ENCODE measurements around the gene AGAP1.

AGAP1 gene

DNA sequence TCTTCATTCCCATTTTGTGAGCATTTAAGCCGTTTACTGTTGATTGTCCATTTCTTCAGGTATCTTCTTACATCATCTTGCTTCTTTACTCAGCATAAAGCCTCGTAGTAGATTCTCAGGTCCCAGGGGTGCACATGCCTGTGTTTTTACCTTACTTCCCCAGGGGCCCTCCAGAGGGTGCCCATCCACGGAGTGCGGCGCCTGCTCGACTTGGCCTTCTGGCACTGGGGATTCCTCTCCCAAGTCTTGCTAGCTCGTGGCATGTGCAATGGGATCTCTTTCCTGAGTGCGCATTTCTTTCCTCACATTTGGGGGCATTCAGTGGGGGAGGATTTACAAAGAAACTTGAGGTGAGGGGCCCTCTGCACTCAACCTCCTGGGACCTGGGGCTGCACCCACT lies 148.1 kb downstream of the AGAP1 start:
- DNase-seq, result no peak

DNA sequence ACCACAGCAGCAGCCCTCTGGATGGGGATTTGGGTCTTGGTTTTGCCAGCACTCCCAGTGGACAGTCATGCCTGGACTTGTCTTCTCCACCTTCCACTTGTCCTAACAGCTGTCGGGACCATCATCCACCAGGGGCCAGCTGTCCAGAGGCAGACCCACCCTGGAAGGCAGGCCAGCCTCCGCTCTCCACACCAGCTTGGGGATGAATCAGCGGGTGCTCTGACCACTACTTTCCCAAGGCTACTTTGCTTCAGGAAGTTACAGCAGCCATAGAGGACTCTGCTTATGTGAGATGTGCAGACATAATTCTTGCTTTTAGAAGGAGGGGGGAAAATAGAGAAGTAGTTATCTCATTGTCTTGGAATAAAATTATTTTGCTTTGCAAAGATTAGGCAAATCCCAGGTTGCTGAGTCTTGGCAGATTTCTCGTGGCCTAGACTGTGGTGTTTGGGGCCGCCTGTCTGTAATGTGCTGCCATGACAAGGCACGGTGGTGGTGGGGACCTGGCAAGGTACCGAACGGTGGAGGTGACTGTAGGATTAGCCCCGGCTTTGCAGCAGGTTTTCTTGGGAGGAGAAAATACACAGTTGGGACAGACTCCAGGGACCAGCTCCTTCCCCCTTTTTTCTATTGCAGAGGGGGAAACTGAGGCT lies 148.7 kb downstream of the AGAP1 start:
- no peak for DNase-seq

DNA sequence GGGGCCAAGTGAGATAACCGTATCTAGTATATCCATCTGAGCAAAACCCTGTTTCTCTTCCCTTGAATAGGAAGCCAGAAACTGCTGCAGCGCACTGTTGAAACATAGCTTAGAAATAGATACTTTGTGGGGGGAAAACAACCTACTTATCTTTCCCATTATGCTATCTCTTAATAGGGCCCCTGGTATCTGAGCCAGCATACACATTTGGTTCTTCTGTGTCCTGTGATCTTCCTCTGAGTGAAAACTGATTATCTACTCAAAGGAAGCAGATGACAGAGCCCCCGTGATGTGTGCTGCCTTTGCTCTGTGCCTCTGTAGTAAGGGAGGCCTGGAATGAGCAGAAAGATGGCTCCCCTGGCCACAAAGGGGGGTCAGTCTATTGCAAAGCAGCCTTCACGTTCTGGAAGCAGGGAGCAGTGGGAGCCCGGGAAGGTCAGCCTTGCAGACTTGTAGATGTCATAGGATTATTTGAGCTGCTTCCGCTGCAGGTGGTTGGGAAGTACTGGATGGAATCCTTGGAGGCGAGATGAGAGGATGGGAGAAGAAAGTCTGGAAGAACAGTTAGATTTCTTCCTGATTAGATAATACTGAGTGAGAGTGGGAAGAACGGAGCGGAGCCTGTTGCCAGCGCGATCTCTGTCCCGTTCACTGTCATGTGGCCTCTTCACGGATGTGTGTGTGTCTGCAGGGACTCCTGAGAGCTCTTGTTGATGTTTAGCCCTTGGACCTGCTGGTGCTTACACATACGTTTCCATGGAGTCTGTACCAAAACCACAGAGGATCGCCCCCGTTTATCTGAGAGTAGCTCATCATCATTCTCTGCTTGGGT lies 150.1 kb downstream of the AGAP1 start:
- no peak for DNase-seq

DNA sequence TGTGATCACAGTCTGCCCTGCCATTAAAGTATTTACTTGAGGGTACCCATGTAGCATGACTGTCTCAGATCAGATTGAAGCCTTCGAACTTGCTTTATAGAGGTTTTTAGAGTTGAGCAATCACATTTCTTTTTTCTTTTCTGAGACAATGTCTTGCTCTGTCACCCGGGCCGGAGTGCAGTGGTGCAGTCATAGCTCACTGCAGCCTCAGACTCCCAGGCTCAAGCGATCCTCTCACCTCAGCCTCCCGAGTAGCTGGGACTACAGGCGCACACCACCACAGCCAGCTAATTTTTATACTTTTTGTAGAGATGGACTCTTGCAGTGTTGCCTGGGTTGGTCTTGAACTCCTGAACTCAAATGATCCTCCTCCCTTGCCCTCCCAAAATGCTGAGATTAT lies 153.4 kb downstream of the AGAP1 start:
- no peak for DNase-seq

DNA sequence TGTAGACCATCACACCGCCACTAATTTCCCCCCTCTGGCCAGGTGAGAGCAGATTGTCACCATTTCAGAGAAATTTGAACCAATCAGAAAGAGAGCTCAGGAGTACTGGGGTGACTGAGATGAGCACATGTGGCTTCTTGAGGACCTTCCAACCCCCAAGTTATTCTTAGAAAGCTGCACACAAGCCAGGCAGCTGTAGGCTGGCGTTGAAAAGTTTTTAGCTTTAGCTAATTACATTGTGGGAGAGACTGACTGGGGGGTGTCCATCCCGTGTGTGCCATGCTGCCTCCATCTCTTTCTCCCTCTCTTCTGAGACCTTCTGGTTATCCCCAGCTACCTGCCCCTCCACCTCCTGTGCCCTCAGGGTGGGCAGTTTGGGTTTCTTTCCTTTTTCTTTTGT lies 154.0 kb downstream of the AGAP1 start:
- DNase-seq, result no peak

DNA sequence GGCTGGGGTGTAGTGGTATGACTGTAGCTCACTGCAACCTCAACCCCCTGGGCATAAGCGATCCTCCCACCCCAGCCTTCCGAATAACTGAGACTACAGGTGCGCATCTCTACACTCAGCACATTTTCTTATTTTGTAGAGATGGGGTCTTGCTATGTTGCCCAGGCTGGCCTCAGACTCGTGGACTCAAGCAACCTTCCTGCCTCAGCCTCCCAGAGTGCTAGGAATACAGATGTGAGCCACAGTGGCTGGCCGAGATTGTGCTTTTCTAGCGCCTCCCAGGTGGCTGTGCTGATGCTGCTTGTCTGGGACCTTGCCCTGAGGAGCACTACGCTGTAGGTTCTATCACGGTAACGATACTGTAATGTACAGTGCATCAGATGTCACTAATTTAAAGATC lies 155.6 kb downstream of the AGAP1 start:
- no peak for DNase-seq

DNA sequence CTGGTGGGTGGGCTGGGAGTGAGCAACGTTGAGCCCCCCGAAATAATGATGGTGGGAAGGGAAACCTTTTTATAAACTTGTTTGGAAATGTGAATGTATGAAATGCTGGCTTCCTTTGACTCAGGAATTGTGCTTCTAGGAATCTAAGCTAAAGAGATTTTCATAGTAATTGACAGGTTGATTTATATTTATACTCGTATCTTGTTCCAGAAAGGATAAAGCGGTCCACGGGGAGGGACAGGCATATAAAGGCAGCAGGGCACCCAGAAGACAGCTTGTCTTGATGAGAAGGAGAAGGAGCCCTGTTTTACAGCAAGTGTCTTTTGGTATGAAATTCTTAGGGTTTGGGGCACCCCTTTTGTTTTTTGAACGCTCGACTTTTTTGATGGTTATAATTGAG lies 157.8 kb downstream of the AGAP1 start:
- DNase-seq, result no peak

DNA sequence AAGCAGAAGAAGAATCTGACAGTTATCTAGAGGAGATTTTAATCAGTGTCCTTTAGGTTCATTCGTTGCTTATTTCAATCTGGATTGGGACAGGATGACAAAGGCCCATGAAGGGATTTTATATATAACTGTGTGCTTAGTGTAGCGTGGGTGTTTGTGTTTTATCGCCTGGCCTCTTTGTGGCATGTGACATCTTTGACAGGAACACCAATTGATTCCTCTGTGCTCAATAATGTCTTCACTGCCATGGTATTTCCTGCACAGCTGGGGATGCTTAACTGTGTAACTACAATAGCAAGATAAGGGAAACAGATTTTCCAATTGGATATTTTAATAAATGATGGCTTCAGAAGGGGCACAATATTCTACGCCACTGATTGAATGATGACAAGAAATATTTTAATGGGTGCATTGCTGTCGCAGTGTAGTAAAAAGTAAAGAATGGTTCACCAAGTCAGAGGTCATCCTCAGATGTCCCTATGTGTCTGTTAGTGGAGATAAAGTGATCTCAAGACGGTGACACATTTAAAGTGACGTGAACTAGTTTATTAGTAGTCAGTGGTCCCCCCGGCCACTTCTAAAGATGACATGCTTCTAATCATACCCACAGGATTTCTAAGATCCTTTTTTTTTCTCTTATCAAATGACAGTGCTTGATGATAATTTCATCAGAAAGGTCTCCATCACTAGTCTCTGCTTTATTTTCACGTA lies 160.4 kb downstream of the AGAP1 start:
- DNase-seq, result no peak

DNA sequence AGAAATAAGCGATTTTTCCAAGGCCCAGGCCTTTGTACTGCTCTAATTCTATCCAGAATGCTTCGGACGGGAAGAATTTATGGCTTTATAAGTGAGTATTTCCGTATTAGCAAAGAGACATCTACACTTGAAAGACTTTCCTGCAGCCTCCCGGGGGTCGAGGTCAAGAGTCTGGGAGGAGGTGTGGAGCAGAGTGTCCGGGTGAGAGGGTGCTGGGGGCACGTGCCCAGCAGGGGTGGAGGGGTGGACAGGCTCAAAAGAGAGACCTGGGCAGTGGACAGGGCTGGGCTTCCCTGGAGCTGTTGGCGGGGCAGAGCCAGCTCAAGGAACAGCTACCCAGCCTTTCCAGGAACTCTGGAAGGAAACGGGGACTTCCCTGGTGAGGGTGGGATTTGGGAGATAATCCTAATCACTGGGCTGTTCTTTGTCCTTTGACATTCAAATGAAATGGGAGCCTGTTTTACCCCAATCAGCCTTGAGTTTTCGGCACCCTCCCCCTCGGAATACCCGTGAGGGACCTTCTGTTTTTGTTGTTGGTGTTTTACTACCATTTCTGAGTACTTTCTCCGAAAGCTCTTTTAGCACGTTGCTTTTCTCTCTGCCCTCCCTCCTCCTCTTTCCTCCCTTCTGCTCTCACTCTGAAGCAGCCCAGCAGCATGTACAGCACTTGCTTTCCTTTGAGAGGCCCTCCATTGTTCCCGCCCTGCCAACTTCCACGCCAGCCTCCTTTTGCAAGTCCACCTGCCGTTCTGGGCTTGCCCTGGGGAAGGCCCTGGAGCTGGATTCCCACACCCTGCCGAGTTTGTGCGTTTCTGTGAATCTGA lies 164.7 kb downstream of the AGAP1 start:
- DNase-seq, result no peak

DNA sequence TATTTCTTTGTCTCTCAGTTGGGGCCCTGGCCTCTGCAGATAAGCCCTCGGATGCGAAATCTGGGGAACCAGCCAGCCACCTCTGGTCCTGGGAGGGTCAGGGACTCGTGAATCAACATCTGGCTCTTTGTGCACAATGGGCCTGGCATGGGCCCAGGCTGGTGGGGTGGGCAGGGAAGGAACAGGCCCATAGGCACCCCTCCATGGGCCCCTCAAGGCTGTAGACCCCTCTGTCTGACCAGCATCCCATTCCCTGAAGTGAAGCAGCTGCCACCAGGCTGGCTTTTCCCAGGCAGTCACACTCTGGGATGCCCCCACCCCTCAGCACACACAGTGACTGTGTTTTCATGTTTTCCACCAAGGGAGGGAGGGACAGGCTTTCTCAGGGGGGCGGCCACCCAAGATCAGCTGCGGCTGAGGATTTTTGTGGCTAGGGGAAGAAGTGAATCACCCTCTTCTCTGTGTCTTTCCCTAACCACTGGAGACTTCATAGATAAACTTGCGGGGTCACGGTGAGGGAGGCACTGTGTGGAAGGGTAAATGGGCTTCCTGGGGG lies 166.0 kb downstream of the AGAP1 start:
- no peak for DNase-seq

DNA sequence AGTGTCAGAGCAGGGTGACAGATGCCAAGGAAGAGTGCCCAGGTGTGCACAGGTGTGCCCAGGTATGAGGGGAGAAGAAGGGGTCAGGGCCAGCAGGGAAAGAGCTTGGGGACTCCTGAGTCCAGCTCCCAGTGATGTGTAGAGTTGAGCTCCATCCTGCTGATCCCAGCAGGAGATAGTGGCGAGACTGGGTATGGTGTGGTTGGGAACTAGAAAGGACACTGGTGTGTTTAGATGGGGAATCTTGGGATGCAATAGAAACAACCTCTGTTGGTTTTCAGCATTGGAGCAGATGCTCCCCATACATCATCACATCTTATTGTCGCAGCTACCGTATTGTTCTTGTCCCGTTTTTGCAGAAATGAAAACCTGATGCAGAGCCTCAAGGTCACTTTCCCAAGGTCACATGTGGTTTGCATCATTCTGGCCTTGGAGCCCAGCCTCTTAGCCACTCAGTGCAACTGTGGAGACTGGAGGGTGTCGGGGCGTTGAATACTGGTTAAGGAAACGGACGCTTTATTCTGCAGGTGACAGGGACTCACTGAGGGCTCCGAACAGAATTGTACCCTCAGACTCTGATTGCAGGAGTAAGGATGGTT lies 166.7 kb downstream of the AGAP1 start:
- no peak for DNase-seq

DNA sequence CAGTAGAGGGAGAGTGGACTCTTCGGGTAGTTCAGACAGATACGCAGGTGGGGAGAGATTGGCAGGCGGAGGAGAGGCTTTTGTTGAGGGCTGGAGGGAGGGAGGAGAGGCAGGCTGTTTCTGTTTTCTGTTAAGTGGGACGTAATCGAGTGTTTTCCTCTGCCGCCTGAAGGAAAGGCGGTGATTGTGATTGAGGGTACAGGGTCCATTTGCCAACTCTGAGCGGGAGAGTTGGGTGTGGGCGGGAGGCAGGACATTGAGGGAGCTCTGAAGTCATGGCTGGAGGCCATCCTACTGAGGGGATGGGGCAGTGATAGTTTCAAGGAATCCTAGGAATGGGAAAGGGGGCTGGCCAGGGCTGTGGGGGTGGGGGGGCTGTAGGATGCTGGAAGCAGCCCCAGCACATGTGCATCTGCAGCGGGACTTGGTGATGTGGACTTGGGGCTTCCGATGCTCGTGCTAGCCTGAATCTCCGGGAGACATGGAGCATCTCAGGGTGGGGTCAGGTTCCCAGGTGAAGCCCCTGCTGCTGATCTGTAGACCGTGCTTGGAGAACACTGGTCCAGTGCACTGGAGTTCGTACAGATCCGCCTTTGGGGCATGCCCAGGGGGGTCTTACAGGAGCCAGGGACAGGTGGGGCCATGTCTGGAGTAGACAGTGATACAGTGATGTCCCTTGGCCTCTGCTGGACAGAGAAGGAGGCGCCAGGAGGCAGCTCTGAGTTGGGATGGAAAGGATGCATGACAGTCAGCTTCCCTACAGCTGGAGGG lies 167.5 kb downstream of the AGAP1 start:
- DNase-seq, result no peak

DNA sequence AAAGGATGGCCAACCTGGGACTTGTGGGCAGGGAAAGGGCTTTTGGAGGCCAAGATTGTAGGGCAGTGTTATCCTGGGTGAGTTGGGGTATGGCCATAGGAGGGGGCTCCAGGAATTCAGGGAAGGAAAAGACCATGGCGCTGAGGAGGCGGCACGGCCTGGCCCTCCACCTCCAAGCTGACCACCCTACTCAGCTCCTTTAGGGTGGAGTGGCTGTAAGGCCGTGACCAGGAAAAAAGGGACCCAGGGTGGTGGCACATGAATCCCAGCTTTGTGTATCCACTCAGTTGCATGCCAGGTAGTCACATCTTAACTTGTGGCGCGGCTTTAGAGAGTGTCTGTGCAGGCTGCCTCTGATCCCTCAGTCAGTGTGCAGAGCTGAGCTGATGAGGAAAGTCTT lies 168.1 kb downstream of the AGAP1 start:
- DNase-seq, result no peak

DNA sequence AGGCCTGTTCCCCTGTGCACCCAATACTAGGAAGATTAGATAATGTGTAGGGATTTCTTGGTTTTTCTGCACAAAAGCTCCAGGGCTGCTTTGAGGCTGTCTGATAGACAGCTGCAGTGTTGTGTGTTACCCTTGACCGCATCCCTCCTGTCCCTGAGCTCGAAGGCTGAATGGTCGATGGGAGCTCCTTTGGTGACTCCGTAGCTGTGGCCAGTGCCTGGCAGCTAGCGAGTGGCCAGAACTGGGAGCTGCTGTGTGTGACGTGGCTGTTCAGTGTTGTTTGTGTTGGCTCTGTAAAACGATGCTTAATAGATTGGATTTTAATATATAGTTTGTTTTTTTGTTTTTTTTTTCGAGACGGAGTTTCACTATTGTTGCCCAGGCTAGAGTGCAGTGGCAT lies 170.0 kb downstream of the AGAP1 start:
- no peak for DNase-seq

DNA sequence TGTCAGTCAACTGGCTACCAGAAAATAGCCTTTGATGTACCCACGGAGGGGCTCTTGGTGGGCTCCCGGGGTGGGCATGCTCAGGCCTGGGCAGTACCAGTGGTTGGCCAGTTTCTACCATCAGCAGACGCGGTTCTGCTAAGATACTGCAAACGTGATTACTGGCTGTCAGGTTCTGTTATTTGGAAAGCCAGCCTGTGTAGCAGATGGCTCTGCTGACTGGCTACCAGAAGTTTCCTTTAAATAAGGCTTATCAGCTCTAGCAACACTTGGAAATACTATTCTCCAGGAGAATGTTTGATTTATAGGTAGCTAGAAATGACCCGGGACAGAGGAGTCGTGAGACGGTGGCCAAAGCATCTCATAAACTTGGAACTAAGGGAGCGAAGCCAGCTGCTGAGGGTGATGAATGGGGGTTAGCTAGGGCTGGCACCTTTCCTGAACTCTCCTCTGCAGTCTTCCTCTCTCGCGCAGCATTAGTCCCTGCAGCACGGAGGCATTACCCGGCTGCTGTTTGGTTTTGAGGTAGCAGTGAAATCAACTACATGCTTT lies 171.9 kb downstream of the AGAP1 start:
- peak; percentile 53 for DNase-seq

DNA sequence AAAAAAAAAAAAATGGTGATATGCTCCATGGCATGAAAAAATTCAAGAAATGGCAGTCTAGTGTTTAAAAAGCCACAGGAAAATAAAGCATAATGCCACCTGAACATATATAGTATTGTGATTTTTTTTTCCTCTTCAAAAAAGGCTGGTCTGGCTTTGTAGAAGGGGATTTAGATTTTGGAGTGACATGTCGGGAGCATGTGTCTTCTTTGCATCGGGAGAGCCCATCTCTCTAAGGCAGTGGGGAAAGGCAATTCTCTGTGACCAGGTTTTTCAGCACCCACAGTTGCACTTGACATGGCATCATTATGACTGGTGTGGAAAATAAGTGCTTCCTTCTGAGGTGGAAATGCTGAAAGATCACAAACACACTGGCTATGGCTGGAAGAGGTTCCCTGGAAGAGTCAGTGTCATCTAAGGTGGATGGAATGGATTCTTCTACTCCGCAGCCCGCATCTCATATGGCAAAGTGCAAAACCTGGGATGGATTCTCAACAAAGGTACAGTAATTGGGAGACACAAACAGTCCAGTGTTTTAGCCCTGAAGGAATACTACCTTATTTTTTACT lies 172.5 kb downstream of the AGAP1 start:
- peak; percentile 89 for DNase-seq

DNA sequence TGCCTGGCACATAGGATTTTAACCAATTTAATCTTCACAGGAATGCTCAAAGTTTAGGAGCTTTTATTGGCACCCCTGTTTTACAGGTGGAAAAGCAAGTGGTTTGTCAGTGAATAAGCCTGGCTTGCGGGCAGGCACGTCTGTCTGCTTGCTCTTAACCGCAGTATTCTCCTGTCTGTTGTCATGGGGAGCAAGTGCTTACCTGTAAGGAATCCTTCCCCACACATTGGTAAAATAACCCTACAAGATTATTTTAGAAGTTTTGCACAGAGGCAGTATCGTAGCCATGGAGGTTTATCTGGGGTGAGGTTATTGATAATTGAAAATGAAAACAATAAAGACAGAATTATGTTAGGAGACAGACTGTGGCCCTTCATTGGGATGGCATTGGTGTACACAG lies 174.9 kb downstream of the AGAP1 start:
- peak; percentile 40 for DNase-seq

DNA sequence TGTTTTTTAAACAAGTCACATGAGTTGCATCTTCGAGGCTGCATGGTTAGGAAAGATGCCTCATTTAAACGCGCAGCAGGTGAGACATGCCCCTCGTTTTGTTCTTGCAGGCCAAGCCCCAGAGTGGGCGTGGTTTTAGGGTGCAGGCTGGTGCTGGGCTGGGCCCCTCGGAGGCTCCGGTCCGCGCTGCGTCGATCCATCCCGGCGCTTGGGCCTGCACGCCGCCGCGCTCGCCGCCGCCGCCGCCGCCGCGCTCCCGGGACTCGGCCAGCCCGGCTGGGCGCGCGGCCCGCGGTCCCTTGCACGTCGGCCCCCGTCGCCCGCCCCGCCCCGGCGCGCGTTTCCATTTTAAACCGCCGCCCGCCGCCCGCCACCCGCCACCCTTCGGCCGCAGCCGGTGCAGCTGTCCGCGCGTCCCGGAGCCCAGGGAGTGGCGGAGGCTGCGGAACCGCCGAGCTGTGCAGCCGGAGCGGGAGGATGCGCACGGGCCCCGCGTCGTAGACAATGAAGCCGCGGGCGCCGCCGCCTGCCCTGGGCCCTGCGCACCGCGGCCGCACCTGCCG lies 175.5 kb downstream of the AGAP1 start:
- DNase-seq, result peak; percentile 93

DNA sequence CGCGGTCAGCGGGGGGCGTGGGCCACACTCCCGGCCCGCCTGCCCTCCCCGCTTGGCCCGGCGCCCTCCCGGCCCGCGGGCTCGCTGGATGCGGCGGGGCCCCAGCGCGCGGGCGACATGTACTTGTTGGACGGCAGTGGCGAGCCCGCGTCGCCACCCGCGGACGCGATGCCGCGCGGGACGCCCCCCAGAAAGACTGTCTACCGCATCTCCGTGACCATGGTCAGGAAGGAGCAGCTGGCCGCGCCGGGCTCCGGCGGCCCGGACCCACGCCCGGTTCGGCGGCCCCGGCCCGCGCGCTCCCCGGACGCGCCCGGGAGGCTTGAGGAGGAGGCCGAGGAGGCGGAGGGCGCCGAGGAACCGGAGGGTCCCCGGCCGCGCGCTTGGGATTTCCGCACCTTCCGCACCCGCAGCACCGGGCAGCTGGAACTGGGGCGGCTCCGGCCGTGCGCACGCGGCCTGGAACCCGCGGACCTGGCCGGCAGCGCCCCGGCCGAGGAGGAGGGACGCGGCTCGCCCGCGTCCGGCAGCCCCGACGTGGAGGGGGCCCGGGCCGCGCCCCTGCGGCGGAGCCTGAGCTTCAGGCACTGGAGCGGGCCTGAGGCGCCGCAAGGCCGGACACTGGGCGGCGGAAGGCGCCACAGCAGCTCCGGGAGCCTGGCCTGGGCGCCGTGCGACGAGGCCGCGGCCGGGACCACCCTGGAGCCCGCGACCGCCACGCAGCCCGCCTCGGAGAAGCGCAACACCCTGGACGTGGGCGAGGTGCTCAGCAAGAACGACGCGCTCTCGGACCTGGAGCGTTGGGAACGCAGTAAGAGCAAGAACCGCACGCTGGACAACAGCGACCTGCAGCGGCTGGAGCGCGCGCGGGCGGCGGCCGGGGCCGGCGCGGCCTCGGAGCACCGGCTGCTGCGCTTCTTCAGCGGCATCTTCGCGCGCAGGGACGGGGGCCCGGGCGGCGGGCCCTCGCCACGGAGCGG lies 176.4 kb downstream of the AGAP1 start:
- peak; percentile 65 for DNase-seq

Measured in DMS53 (cell line).